K562 (cell line): ENCODE results near the gene CNPY2. TPM values are rescaled to one million over a fixed set of nuclear protein-coding genes. Genes with fewer than 3 reads are reported as not detected.

Source experiments
- ATF4 ChIP-seq: fragments of 450-650 bp; formaldehyde crosslinking; IDR thresholded peaks from 2 replicates; pipeline ENCODE4 v1.4.0; 2022; ENCODE audit warnings: mild to moderate bottlenecking, moderate library complexity
- BRF2 ChIP-seq: IDR thresholded peaks from 3 replicates; pipeline ENCODE4 v1.6.1; 2011; ENCODE audit warnings: borderline replicate concordance, mild to moderate bottlenecking; ENCODE audit not compliant: insufficient read length, insufficient read depth
- CTBP1 ChIP-seq: fragments of 450-650 bp; IDR thresholded peaks from 2 replicates; pipeline ENCODE4 v1.6.1; 2016; ENCODE audit warnings: borderline replicate concordance
- E2F3 ChIP-seq: fragments of 250-450 bp; sonication (Bioruptor Pico); IDR thresholded peaks from 2 replicates; pipeline ENCODE4 v1.4.0; 2020; ENCODE audit warnings: mild to moderate bottlenecking
- PHF8 ChIP-seq: fragments of 200-600 bp; sonication (generic); IDR thresholded peaks from 2 replicates; pipeline ENCODE4 v1.6.1; 2012; ENCODE audit warnings: mixed run types, mild to moderate bottlenecking, inconsistent platforms, low read length, moderate library complexity, borderline replicate concordance
- RBM22 ChIP-seq: fragments of 200-400 bp; formaldehyde crosslinking; IDR thresholded peaks from 2 replicates; pipeline ENCODE4 v1.6.1; 2018; ENCODE audit warnings: low read length, low read depth; ENCODE audit not compliant: poor library complexity, severe bottlenecking
- SMARCA4 ChIP-seq: fragments of 450-650 bp; IDR thresholded peaks from 2 replicates; pipeline ENCODE4 v1.6.1; 2016
- U2AF2 ChIP-seq: fragments of 200-400 bp; formaldehyde crosslinking; optimal IDR thresholded peaks from 2 replicates; pipeline ENCODE3; 2017; ENCODE audit warnings: low read depth, mild to moderate bottlenecking, low read length
- ZBTB17 ChIP-seq: fragments of 450-650 bp; formaldehyde crosslinking; IDR thresholded peaks from 2 replicates; pipeline ENCODE4 v1.4.0; 2020; ENCODE audit warnings: mild to moderate bottlenecking
- ZC3H8 ChIP-seq: fragments of 450-650 bp; IDR thresholded peaks from 2 replicates; pipeline ENCODE4 v1.6.1; 2017
- ZEB2 ChIP-seq: fragments of 450-650 bp; IDR thresholded peaks from 2 replicates; pipeline ENCODE4 v1.6.1; 2016
- ZNF318 ChIP-seq, 2 experiments: fragments of 450-650 bp; IDR thresholded peaks; 2 replicates each; pipeline ENCODE4 v1.6.1; 2016; ENCODE audit warnings: mild to moderate bottlenecking in 2 of 2, borderline replicate concordance in 1 of 2, low read depth in 1 of 2, moderate library complexity in 1 of 2
- ZNF511 ChIP-seq: sonication (generic); formaldehyde crosslinking; IDR thresholded peaks from 2 replicates; pipeline ENCODE4 v1.8.0; 2022; ENCODE audit warnings: mild to moderate bottlenecking, missing genetic modification reagents
- polyA plus RNA-seq, 8 experiments: library from polyadenylated mRNA; depleted of rRNA in 4 of 8; stranded (reverse) in 5 of 8; unstranded in 3 of 8; fragments of >200 nt; fragmentation: Nextera tagmentation in 2 of 8; fragmentation: Illumina TruSeq in 1 of 8; extraction: Ambion mirVana in 2 of 8; extraction: Trizol in 1 of 8; gene quantifications; 2 replicates each; pipeline versions ENCODE4 v1.2.1 to v1.2.3, GENCODE V29; 2011 to 2014; ENCODE audit warnings: inconsistent platforms in 1 of 8, missing spikeins in 1 of 8
- total RNA-seq, 7 experiments: library from RNA; depleted of rRNA in 6 of 7; stranded (reverse); fragments of >200 nt in 6 of 7; fragmentation: Illumina TruSeq in 2 of 7; extraction: Trizol in 2 of 7; gene quantifications; 2 replicates each; pipeline versions ENCODE4 v1.2.1 to v1.2.3, GENCODE V29; 2011 to 2021; ENCODE audit warnings: low replicate concordance in 1 of 7

CNPY2 gene
- total and polyA plus RNA-seq, 9 of the 15 experiments (the other 6 are each of a cell fraction or from before 2014, with no cell fraction given): 33.8 to 190 (median 138) TPM

- TF ChIP-seq ZBTB17: peak; percentile 61; the same call in 1 of the 2 replicates
- TF ChIP-seq ZEB2: peak; percentile 87
- TF ChIP-seq ZC3H8: no peak
- TF ChIP-seq RBM22: peak; percentile 64
- no peak for TF ChIP-seq U2AF2
- peak; percentile 93; the same call in 1 of the 2 replicates for TF ChIP-seq PHF8
- TF ChIP-seq ATF4 (CRISPR knock-in tag): peak; percentile 44; the same call in 1 of the 2 replicates
- TF ChIP-seq E2F3: no peak
- no peak for TF ChIP-seq BRF2
- no peak for TF ChIP-seq ZNF511 (CRISPR knock-in tag)
- TF ChIP-seq SMARCA4: 0 out of 2 replicates have a peak, but pooled peaks have one; percentile 5
- TF ChIP-seq CTBP1: peak; percentile 98
- TF ChIP-seq ZNF318 (IDR thresholded peaks at IDR 0.05; ENCODE audit: borderline replicate concordance in 1 of 2, low read depth in 1 of 2): no peak
Measured at GRCh38 chr12:56266693-56267442, 48.9 kb downstream of the CNPY2 start, which contains the start of gene COQ10A (continued).
